SK-N-SH (cell line): Measurements from ENCODE around the gene PRR19. TPM values are rescaled to one million over a fixed set of nuclear protein-coding genes. Genes with fewer than 3 reads are reported as not detected.

Source experiments
- CTCF ChIA-PET: fragments of 300-600, 350-600 bp; formaldehyde crosslinking; extraction: SDS; loops from one replicate; lab custom pipeline; 2021; lab: Yijun Ruan, JAX
- POLR2A ChIA-PET: fragments of 350-600 bp; sonication (Branson Sonifier 250); formaldehyde crosslinking; extraction: SDS; loops from one replicate; lab custom pipeline; 2020; ENCODE audit warnings: antibody characterized with exemption, inconsistent platforms; lab: Yijun Ruan, JAX
- DNase-seq: peaks from one replicate; pipeline ENCODE4 v3.0.0; 2012
- H2AFZ ChIP-seq: fragments of 200-600 bp; sonication (generic); 2 replicates; pipeline ENCODE4 v1.8.1; 2016; ENCODE audit warnings: antibody characterized with exemption, mild to moderate bottlenecking, low read depth
- H3F3A ChIP-seq: fragments of 200-600 bp; sonication (generic); replicated peaks from 2 replicates; pipeline ENCODE3; 2016; ENCODE audit warnings: antibody characterized with exemption, mild to moderate bottlenecking; ENCODE audit not compliant: insufficient read depth
- H3K27ac ChIP-seq, 2 experiments: fragments of 200-500 bp in 1 of 2; fragments of 200-600 bp in 1 of 2; sonication (Bioruptor generic) in 1 of 2; sonication (generic), shearing (Covaris generic) in 1 of 2; 2 replicates each; pipeline versions ENCODE4 v1.5.1 to v1.6.1; 2014 to 2016; ENCODE audit warnings: low read depth in 2 of 2, inconsistent platforms in 1 of 2, low read length in 1 of 2, mild to moderate bottlenecking in 1 of 2, mixed read lengths in 1 of 2
- H3K27me3 ChIP-seq: fragments of 200-600 bp; sonication (generic), shearing (Covaris generic); 2 replicates; pipeline ENCODE4 v1.6.1; 2016; ENCODE audit warnings: mixed run types; ENCODE audit not compliant: insufficient read depth
- H3K36me3 ChIP-seq, 2 experiments: fragments of 200-500 bp in 1 of 2; fragments of 200-600 bp in 1 of 2; sonication (Bioruptor generic) in 1 of 2; sonication (generic) in 1 of 2; replicated peaks in 1 of 2; 2 replicates each; pipeline versions ENCODE3 to v1.5.1; 2014 to 2016; ENCODE audit warnings: low read length in 1 of 2, mild to moderate bottlenecking in 1 of 2; ENCODE audit not compliant: insufficient read depth in 2 of 2, control insufficient read depth in 1 of 2
- H3K4me1 ChIP-seq, 2 experiments: fragments of 200-500 bp in 1 of 2; fragments of 200-600 bp in 1 of 2; sonication (Bioruptor generic) in 1 of 2; sonication (generic), shearing (Covaris generic) in 1 of 2; 2 replicates each; pipeline versions ENCODE4 v1.5.1 to v1.6.1; 2014 to 2016; ENCODE audit warnings: low read depth in 1 of 2, low read length in 1 of 2, mixed run types in 1 of 2; ENCODE audit not compliant: insufficient read depth in 2 of 2, control insufficient read depth in 1 of 2
- H3K4me2 ChIP-seq: fragments of 200-600 bp; sonication (generic), shearing (Covaris generic); 2 replicates; pipeline ENCODE4 v1.6.1; 2017; ENCODE audit warnings: mixed run types
- H3K4me3 ChIP-seq, 2 experiments: fragments of 200-500 bp in 1 of 2; fragments of 200-600 bp in 1 of 2; sonication (Bioruptor generic) in 1 of 2; sonication (generic), shearing (Covaris generic) in 1 of 2; 2 replicates each; pipeline versions ENCODE4 v1.5.1 to v1.8.1; 2014 to 2016; ENCODE audit warnings: low read depth in 2 of 2, inconsistent platforms in 1 of 2, low read length in 1 of 2, mild to moderate bottlenecking in 1 of 2, mixed read lengths in 1 of 2, moderate library complexity in 1 of 2
- H3K79me2 ChIP-seq: fragments of 200-600 bp; sonication (generic); 2 replicates; pipeline ENCODE4 v1.8.1; 2017; ENCODE audit warnings: mild to moderate bottlenecking; ENCODE audit not compliant: insufficient read depth
- H3K9ac ChIP-seq: fragments of 200-600 bp; sonication (generic); 2 replicates; pipeline ENCODE4 v1.6.1; 2017; ENCODE audit warnings: mixed run types
- H3K9me2 ChIP-seq: fragments of 200-600 bp; sonication (generic); 2 replicates; pipeline ENCODE4 v1.6.1; 2017; ENCODE audit warnings: mixed run types
- H3K9me3 ChIP-seq: fragments of 200-600 bp; sonication (generic); 2 replicates; pipeline ENCODE4 v1.6.1; 2017; ENCODE audit warnings: mixed run types, mild to moderate bottlenecking, moderate library complexity
- H4K20me1 ChIP-seq: fragments of 200-600 bp; sonication (generic); 2 replicates; pipeline ENCODE4 v1.6.1; 2017; ENCODE audit warnings: mild to moderate bottlenecking, mixed run types; ENCODE audit not compliant: insufficient read depth
- ELF1 ChIP-seq: IDR thresholded peaks from 2 replicates; pipeline ENCODE4 v1.4.0; 2012
- EZH2phosphoT487 ChIP-seq: fragments of 200-600 bp; sonication (generic); IDR thresholded peaks from 2 replicates; pipeline ENCODE4 v1.6.1; 2017; ENCODE audit warnings: low read depth, mixed run types, mild to moderate bottlenecking, antibody characterized with exemption, moderate library complexity, borderline replicate concordance
- FOSL2 ChIP-seq: IDR thresholded peaks from 2 replicates; pipeline ENCODE4 v1.4.0; 2012; ENCODE audit warnings: low read depth, mild to moderate bottlenecking, moderate library complexity, borderline replicate concordance
- FOXM1 ChIP-seq: IDR thresholded peaks from 2 replicates; pipeline ENCODE4 v1.4.0; 2012; ENCODE audit warnings: low read depth, mild to moderate bottlenecking
- GABPA ChIP-seq: IDR thresholded peaks from 2 replicates; pipeline ENCODE4 v1.4.0; 2012; ENCODE audit warnings: low read depth, mild to moderate bottlenecking
- NFIC ChIP-seq: IDR thresholded peaks from 2 replicates; pipeline ENCODE4 v1.4.0; 2012; ENCODE audit warnings: borderline replicate concordance
- POLR2AphosphoS5 ChIP-seq: IDR thresholded peaks from 2 replicates; pipeline ENCODE4 v1.6.1; 2012; ENCODE audit warnings: low read depth, low read length
- RCOR1 ChIP-seq: fragments of 150-350 bp; IDR thresholded peaks from 2 replicates; pipeline ENCODE4 v1.6.1; 2017; ENCODE audit warnings: antibody characterized with exemption, low read length
- SMC3 ChIP-seq: IDR thresholded peaks from 2 replicates; pipeline ENCODE4 v1.6.1; 2012; ENCODE audit warnings: low read depth, low read length, improper control_type of control experiment
- TCF12 ChIP-seq: IDR thresholded peaks from 2 replicates; pipeline ENCODE4 v1.4.0; 2012
- TEAD4 ChIP-seq: IDR thresholded peaks from 2 replicates; pipeline ENCODE4 v1.4.0; 2012; ENCODE audit warnings: mild to moderate bottlenecking, borderline replicate concordance; ENCODE audit not compliant: insufficient read depth
- YY1 ChIP-seq: IDR thresholded peaks from 2 replicates; pipeline ENCODE4 v1.4.0; 2012; ENCODE audit warnings: low read depth, mild to moderate bottlenecking
- WGBS: methylation state at CpG from one replicate; pipeline ENCODE4 v1.1.6; 2017; ENCODE audit warnings: low lambda C conversion rate; 5-methylcytosine and 5-hydroxymethylcytosine counted together
- polyA plus RNA-seq, 3 experiments: library from polyadenylated mRNA; depleted of rRNA; stranded (reverse); fragments of >200 nt; gene quantifications; 2 replicates each; pipeline ENCODE4 v1.2.3, GENCODE V29; 2012
- TF ChIP-seq, protein P1 (sequence below): fragments of 150-350 bp; IDR thresholded peaks from 2 replicates; pipeline ENCODE4 v1.6.1; 2017; ENCODE audit warnings: antibody characterized with exemption, low read length, low read depth, borderline replicate concordance
- TF ChIP-seq, protein P2 (sequence below): IDR thresholded peaks from 2 replicates; pipeline ENCODE4; 2012
- TF ChIP-seq, protein P3 (sequence below): fragments of 150-350 bp; IDR thresholded peaks from 2 replicates; pipeline ENCODE4 v1.6.1; 2016; ENCODE audit warnings: mild to moderate bottlenecking, low read depth, low read length
- TF ChIP-seq, protein P4 (sequence below): IDR thresholded peaks from 2 replicates; pipeline ENCODE4 v1.6.1; 2012; ENCODE audit warnings: mild to moderate bottlenecking, low read depth, low read length, moderate library complexity
- TF ChIP-seq, protein P5 (sequence below): IDR thresholded peaks from 2 replicates; pipeline ENCODE4 v1.4.0; 2012; ENCODE audit warnings: low read depth
- TF ChIP-seq, protein P6 (sequence below): IDR thresholded peaks from 2 replicates; pipeline ENCODE4 v1.4.0; 2012; ENCODE audit warnings: low read depth, borderline replicate concordance

Gene PRR19
- polyA plus RNA-seq, 1 of the 3 experiments (the other 2 are of a cell fraction): 1.3 TPM

DNA sequence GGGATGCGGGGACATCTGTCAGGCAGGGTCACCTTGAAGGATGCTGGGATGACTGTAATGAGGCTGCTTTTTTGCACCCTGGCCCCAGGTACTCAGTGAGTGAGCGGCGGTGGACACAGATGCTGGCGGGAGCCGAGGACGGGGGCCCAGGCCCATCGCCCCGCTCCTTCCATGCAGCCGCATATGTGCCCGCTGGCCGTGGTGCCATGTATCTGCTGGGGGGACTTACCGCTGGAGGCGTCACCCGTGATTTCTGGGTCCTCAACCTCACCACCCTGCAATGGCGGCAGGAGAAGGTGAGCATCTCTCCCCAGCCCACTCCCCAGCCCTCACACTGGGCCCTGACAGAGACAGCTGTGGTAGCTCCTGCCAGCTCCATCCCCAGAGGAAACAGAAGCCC is 54.8 kb downstream of the PRR19 start:
- no peak overlapping the region for H2AFZ ChIP-seq
- no peak for DNase-seq
- ChIA-PET POLR2A (no interaction called here), CTCF (interaction anchor here (1.1 kb wide), 1 partner anchor 248 kb away, joined by 3 read pairs; no protein-coding TSS in a partner anchor)
- H3K27me3 ChIP-seq: no peaks in the 10 kb centered on the region
- H3K9me3 ChIP-seq: no peaks in the 10 kb centered on the region
- no peak overlapping the region for H3K9ac ChIP-seq
- H3K27ac ChIP-seq: no peak overlapping the region
- no peaks in the 10 kb centered on the region for H4K20me1 ChIP-seq
- no peak for TF ChIP-seq ELF1
- no peak for TF ChIP-seq RCOR1
- no peak for TF ChIP-seq TCF12
- TF ChIP-seq, protein P1, sequence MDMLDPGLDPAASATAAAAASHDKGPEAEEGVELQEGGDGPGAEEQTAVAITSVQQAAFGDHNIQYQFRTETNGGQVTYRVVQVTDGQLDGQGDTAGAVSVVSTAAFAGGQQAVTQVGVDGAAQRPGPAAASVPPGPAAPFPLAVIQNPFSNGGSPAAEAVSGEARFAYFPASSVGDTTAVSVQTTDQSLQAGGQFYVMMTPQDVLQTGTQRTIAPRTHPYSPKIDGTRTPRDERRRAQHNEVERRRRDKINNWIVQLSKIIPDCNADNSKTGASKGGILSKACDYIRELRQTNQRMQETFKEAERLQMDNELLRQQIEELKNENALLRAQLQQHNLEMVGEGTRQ: no peak
- TF ChIP-seq, protein P2, sequence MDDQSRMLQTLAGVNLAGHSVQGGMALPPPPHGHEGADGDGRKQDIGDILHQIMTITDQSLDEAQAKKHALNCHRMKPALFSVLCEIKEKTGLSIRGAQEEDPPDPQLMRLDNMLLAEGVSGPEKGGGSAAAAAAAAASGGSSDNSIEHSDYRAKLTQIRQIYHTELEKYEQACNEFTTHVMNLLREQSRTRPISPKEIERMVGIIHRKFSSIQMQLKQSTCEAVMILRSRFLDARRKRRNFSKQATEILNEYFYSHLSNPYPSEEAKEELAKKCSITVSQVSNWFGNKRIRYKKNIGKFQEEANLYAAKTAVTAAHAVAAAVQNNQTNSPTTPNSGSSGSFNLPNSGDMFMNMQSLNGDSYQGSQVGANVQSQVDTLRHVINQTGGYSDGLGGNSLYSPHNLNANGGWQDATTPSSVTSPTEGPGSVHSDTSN: no peak
- TF ChIP-seq YY1: no peak
- TF ChIP-seq NFIC: no peak
- no peak for TF ChIP-seq SMC3
- no peak overlapping the region for H3K4me2 ChIP-seq
- no peaks in the 10 kb centered on the region for H3K4me1 ChIP-seq
- WGBS: 87% methylated on average over 3 of the region's 15 CpGs
- H3K36me3 ChIP-seq: peaks cover 0 to 26% of the 10 kb centered on the region in 2 experiments
- H3K9me2 ChIP-seq: no peaks in the 10 kb centered on the region
- no peaks in the 10 kb centered on the region for H3K79me2 ChIP-seq
- H3K4me3 ChIP-seq: no peak overlapping the region
- H3F3A ChIP-seq: no peaks in the 10 kb centered on the region

DNA sequence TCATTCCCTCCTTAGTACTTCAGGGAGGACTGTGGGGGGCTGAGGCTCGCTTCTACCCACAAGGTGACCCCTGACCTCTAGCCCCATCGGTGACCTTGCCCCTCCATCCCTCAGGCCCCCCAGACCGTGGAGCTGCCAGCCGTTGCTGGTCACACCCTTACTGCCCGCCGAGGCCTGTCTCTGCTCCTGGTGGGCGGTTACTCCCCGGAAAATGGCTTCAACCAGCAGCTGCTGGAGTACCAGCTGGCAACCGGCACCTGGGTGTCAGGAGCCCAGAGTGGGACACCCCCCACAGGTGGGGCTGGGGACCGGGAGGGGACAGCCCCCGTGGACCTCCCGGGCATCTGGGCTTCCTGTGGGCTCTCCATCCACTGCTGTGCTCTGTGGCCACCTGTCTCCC is 55.4 kb downstream of the PRR19 start:
- ChIA-PET POLR2A (no interaction called here), CTCF (interaction anchor here (1.1 kb wide), 1 partner anchor 248 kb away, joined by 3 read pairs; no protein-coding TSS in a partner anchor)
- Histone ChIP-seq H2AFZ (no peak overlapping the region), H3F3A (no peaks in the 10 kb centered on the region), H3K4me2 (no peak overlapping the region), H3K27ac (no peak overlapping the region), H4K20me1 (no peaks in the 10 kb centered on the region), H3K27me3 (no peaks in the 10 kb centered on the region), H3K36me3 (peaks cover 0 to 26% of the 10 kb centered on the region in 2 experiments), H3K4me3 (no peak overlapping the region), H3K9me3 (no peaks in the 10 kb centered on the region), H3K79me2 (no peaks in the 10 kb centered on the region), H3K9ac (no peak overlapping the region), H3K9me2 (no peaks in the 10 kb centered on the region), H3K4me1 (no peaks in the 10 kb centered on the region)
- no CpG with 5 or more reads among the region's 12 CpGs for WGBS
- DNase-seq: no peak
- TF ChIP-seq NFIC: no peak
- TF ChIP-seq SMC3: no peak
- TF ChIP-seq, protein P3, sequence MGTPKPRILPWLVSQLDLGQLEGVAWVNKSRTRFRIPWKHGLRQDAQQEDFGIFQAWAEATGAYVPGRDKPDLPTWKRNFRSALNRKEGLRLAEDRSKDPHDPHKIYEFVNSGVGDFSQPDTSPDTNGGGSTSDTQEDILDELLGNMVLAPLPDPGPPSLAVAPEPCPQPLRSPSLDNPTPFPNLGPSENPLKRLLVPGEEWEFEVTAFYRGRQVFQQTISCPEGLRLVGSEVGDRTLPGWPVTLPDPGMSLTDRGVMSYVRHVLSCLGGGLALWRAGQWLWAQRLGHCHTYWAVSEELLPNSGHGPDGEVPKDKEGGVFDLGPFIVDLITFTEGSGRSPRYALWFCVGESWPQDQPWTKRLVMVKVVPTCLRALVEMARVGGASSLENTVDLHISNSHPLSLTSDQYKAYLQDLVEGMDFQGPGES: no peak
- TF ChIP-seq FOSL2: no peak
- no peak for TF ChIP-seq POLR2AphosphoS5
- no peak for TF ChIP-seq GABPA
- TF ChIP-seq, protein P1: no peak
- TF ChIP-seq, protein P4, sequence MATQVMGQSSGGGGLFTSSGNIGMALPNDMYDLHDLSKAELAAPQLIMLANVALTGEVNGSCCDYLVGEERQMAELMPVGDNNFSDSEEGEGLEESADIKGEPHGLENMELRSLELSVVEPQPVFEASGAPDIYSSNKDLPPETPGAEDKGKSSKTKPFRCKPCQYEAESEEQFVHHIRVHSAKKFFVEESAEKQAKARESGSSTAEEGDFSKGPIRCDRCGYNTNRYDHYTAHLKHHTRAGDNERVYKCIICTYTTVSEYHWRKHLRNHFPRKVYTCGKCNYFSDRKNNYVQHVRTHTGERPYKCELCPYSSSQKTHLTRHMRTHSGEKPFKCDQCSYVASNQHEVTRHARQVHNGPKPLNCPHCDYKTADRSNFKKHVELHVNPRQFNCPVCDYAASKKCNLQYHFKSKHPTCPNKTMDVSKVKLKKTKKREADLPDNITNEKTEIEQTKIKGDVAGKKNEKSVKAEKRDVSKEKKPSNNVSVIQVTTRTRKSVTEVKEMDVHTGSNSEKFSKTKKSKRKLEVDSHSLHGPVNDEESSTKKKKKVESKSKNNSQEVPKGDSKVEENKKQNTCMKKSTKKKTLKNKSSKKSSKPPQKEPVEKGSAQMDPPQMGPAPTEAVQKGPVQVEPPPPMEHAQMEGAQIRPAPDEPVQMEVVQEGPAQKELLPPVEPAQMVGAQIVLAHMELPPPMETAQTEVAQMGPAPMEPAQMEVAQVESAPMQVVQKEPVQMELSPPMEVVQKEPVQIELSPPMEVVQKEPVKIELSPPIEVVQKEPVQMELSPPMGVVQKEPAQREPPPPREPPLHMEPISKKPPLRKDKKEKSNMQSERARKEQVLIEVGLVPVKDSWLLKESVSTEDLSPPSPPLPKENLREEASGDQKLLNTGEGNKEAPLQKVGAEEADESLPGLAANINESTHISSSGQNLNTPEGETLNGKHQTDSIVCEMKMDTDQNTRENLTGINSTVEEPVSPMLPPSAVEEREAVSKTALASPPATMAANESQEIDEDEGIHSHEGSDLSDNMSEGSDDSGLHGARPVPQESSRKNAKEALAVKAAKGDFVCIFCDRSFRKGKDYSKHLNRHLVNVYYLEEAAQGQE: no peak
- TF ChIP-seq TEAD4: no peak
- TF ChIP-seq, protein P5, sequence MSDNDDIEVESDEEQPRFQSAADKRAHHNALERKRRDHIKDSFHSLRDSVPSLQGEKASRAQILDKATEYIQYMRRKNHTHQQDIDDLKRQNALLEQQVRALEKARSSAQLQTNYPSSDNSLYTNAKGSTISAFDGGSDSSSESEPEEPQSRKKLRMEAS: no peak
- TF ChIP-seq, protein P6, sequence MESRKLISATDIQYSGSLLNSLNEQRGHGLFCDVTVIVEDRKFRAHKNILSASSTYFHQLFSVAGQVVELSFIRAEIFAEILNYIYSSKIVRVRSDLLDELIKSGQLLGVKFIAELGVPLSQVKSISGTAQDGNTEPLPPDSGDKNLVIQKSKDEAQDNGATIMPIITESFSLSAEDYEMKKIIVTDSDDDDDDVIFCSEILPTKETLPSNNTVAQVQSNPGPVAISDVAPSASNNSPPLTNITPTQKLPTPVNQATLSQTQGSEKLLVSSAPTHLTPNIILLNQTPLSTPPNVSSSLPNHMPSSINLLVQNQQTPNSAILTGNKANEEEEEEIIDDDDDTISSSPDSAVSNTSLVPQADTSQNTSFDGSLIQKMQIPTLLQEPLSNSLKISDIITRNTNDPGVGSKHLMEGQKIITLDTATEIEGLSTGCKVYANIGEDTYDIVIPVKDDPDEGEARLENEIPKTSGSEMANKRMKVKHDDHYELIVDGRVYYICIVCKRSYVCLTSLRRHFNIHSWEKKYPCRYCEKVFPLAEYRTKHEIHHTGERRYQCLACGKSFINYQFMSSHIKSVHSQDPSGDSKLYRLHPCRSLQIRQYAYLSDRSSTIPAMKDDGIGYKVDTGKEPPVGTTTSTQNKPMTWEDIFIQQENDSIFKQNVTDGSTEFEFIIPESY: no peak
- TF ChIP-seq EZH2phosphoT487: no peak
- no peak for TF ChIP-seq FOXM1
